ENCODE data around the gene PWWP2B. TPM values are rescaled to one million over a fixed set of nuclear protein-coding genes. Genes with fewer than 3 reads are reported as not detected.
A peak's percentile ranks its signal among the peaks of the same experiment; 100 is the strongest.

Gene PWWP2B
- total and polyA plus RNA-seq, 2 of the 8 experiments (the other 6 are each of a cell fraction or from before 2014, with no cell fraction given): 5.3 to 10.8 TPM

GRCh38 chr10:132416566-132417256, 19.7 kb downstream of the PWWP2B start:
- TF ChIP-seq ASH2L (IDR thresholded peaks at IDR 0.05; ENCODE audit: low read length): no peak
- no peak for TF ChIP-seq ATF2 (IDR thresholded peaks at IDR 0.05; ENCODE audit: low read length)
- TF ChIP-seq KDM1A (IDR thresholded peaks at IDR 0.05; ENCODE audit: borderline replicate concordance, low read length): no peak
- TF ChIP-seq NANOG (IDR thresholded peaks at IDR 0.05; ENCODE audit: insufficient read depth, low read depth, low read length, poor library complexity, severe bottlenecking): no peak
- no peak for TF ChIP-seq BRCA1 (IDR thresholded peaks at IDR 0.05; ENCODE audit: low read depth, low read length)
- TF ChIP-seq TBP (IDR thresholded peaks at IDR 0.05; ENCODE audit: low read depth, low read length): no peak
- no peak for TF ChIP-seq HDAC2 (IDR thresholded peaks at IDR 0.05; ENCODE audit: borderline replicate concordance in 1 of 2, low read depth in 2 of 2, low read length in 2 of 2)
- no peak for TF ChIP-seq JUND (IDR thresholded peaks at IDR 0.05; ENCODE audit: low read length)
- TF ChIP-seq TAF1 (IDR thresholded peaks at IDR 0.05; ENCODE audit: low read depth, low read length): no peak
- TF ChIP-seq POLR2AphosphoS5 (IDR thresholded peaks at IDR 0.05; ENCODE audit: low read depth, low read length): no peak
- H3K4me1 ChIP-seq (replicated peaks in 1 of 4; ENCODE audit: control insufficient read depth in 3 of 4, insufficient read depth in 4 of 4, low read length in 3 of 4): peaks cover 9 to 49% (median 26%) of the 10 kb centered on the region in 4 experiments
- POLR2A ChIA-PET (ENCODE audit: partially characterized antibody): interaction anchor here (1.0 to 6.5 kb wide), 2 partner anchors 8 to 16 kb away, joined by 4 to 71 read pairs; no protein-coding TSS in a partner anchor

More at GRCh38 chr10:132416566-132417256, 19.7 kb downstream of the PWWP2B start:
- Histone ChIP-seq H3K4ac (replicated peaks; ENCODE audit: insufficient read length, low read depth, low read length) (no peak overlapping the region), H3K27ac (ENCODE audit: low read depth, low read length) (no peak overlapping the region), H2BK15ac (ENCODE audit: low read length) (peak overlapping the region; percentile 31; the same call in 1 of the 2 replicates), H3K79me2 (ENCODE audit: control insufficient read depth in 1 of 2, insufficient read depth in 2 of 2, low read length in 2 of 2) (peaks cover 0 to 4% of the 10 kb centered on the region in 2 experiments; a peak in 1 of 4 replicates), H3K9me3 (ENCODE audit: insufficient read depth in 2 of 2, low read depth in 1 of 2, low read length in 1 of 2) (no peaks in the 10 kb centered on the region), H3K27me3 (replicated peaks in 1 of 4; ENCODE audit: control insufficient read depth in 3 of 4, extremely low read depth in 1 of 4, insufficient read depth in 3 of 4, low read length in 3 of 4) (0 out of 7 replicates have a peak, but pooled peaks cover 0 to 2% (median 0%) of the 10 kb centered on the region in 4 experiments), H3K4me2 (ENCODE audit: insufficient read depth in 1 of 2, low read depth in 2 of 2, low read length in 2 of 2) (no peak overlapping the region), H2BK120ac (replicated peaks; ENCODE audit: low read depth, low read length) (no peak overlapping the region), H3K79me1 (ENCODE audit: low read depth, low read length) (peaks cover 4% of the 10 kb centered on the region; the same call in 1 of the 2 replicates), H3K36me3 (ENCODE audit: control insufficient read depth in 2 of 4, insufficient read depth in 4 of 4, low read length in 3 of 4) (no peaks in the 10 kb centered on the region), H2BK5ac (ENCODE audit: low read depth, low read length) (no peak overlapping the region; the same call in none of the 2 replicates), H3K4me3 (ENCODE audit: extremely low read depth in 1 of 4, insufficient read depth in 2 of 4, low read depth in 3 of 4, low read length in 4 of 4) (no peak overlapping the region), H4K20me1 (replicated peaks in 1 of 2; ENCODE audit: control insufficient read depth in 1 of 2, insufficient read depth in 2 of 2, low read length in 2 of 2) (peaks cover 0 to 6% of the 10 kb centered on the region in 2 experiments), H2BK12ac (ENCODE audit: low read depth, low read length) (no peak overlapping the region), H4K91ac (replicated peaks; ENCODE audit: insufficient read length, low read length) (peak overlapping the region; percentile 51), H4K5ac (ENCODE audit: insufficient read length, low read depth, low read length) (no peak overlapping the region), H3K23me2 (ENCODE audit: low read depth, low read length) (peaks cover 11% of the 10 kb centered on the region; the same call in 1 of the 2 replicates), H3K9ac (replicated peaks in 1 of 4; ENCODE audit: extremely low read depth in 1 of 4, low read depth in 3 of 4, low read length in 3 of 4) (no peak overlapping the region), H2AK5ac (ENCODE audit: low read depth, low read length) (no peak overlapping the region), H2AFZ (ENCODE audit: low read length) (no peak overlapping the region), H3K56ac (replicated peaks; ENCODE audit: insufficient read length, low read depth, low read length) (no peak overlapping the region), H3K14ac (ENCODE audit: insufficient read length) (no peak overlapping the region), H3K23ac (ENCODE audit: insufficient read length) (no peak overlapping the region), H2BK20ac (ENCODE audit: low read length) (no peak overlapping the region), H4K8ac (ENCODE audit: extremely low read depth, insufficient read depth, low read length) (peak overlapping the region; percentile 66; the same call in 1 of the 2 replicates), H3K18ac (ENCODE audit: extremely low read depth, low read length) (peak overlapping the region; percentile 48; the same call in 1 of the 2 replicates)
- FAIRE-seq (no peak), DNase-seq (ENCODE audit: low read depth in 1 of 2, low spot score in 2 of 2) (no peak)
- WGBS, 2 experiments (ENCODE audit: extremely low coverage in 1 of 2, insufficient coverage in 1 of 2, insufficient read length in 1 of 2, insufficient replicate concordance in 2 of 2, low coverage in 1 of 2, low lambda C conversion rate in 2 of 2, missing lambda C conversion rate in 1 of 2): 94% methylated on average over 29 of the region's 32 CpGs; no CpG with 5 or more reads in 1 of the 2 experiments
- CTCF ChIA-PET (ENCODE audit: partially characterized antibody): no interaction called here

Data from H1 (cell line).